ENCODE results near the gene IDS.

DNA sequence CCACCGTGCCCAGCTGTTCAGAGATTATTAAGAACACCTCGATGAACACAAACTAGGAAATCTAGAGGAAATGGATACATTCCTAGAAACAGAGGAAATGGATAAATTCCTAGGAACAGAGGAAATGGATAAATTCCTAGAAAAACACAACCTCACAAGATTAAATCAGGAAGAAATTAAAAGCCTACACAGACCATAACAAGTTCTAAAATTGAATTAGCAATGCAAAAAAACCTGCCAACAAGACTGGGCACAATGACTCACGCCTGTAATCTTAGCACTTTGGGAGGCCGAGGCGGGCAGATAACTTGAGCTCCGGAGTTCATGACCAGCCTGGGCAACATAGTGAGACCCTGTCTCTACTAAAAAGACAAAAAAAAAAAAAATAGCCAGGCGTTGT is 13.1 kb upstream of the IDS start:
- TF ChIP-seq, protein P1, sequence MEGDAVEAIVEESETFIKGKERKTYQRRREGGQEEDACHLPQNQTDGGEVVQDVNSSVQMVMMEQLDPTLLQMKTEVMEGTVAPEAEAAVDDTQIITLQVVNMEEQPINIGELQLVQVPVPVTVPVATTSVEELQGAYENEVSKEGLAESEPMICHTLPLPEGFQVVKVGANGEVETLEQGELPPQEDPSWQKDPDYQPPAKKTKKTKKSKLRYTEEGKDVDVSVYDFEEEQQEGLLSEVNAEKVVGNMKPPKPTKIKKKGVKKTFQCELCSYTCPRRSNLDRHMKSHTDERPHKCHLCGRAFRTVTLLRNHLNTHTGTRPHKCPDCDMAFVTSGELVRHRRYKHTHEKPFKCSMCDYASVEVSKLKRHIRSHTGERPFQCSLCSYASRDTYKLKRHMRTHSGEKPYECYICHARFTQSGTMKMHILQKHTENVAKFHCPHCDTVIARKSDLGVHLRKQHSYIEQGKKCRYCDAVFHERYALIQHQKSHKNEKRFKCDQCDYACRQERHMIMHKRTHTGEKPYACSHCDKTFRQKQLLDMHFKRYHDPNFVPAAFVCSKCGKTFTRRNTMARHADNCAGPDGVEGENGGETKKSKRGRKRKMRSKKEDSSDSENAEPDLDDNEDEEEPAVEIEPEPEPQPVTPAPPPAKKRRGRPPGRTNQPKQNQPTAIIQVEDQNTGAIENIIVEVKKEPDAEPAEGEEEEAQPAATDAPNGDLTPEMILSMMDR (IDR thresholded peaks at IDR 0.05), result no peak
- no peak for TF ChIP-seq NR2C2 (CRISPR knock-in tag; IDR thresholded peaks at IDR 0.05)
- no peak for TF ChIP-seq USF1 (CRISPR knock-in tag; IDR thresholded peaks at IDR 0.05)
- TF ChIP-seq OVOL2 (CRISPR knock-in tag; IDR thresholded peaks at IDR 0.05; ENCODE audit: borderline replicate concordance), result no peak
- no peak for TF ChIP-seq SMAD3 (CRISPR knock-in tag; IDR thresholded peaks at IDR 0.05; ENCODE audit: borderline replicate concordance)
- TF ChIP-seq, protein P2, sequence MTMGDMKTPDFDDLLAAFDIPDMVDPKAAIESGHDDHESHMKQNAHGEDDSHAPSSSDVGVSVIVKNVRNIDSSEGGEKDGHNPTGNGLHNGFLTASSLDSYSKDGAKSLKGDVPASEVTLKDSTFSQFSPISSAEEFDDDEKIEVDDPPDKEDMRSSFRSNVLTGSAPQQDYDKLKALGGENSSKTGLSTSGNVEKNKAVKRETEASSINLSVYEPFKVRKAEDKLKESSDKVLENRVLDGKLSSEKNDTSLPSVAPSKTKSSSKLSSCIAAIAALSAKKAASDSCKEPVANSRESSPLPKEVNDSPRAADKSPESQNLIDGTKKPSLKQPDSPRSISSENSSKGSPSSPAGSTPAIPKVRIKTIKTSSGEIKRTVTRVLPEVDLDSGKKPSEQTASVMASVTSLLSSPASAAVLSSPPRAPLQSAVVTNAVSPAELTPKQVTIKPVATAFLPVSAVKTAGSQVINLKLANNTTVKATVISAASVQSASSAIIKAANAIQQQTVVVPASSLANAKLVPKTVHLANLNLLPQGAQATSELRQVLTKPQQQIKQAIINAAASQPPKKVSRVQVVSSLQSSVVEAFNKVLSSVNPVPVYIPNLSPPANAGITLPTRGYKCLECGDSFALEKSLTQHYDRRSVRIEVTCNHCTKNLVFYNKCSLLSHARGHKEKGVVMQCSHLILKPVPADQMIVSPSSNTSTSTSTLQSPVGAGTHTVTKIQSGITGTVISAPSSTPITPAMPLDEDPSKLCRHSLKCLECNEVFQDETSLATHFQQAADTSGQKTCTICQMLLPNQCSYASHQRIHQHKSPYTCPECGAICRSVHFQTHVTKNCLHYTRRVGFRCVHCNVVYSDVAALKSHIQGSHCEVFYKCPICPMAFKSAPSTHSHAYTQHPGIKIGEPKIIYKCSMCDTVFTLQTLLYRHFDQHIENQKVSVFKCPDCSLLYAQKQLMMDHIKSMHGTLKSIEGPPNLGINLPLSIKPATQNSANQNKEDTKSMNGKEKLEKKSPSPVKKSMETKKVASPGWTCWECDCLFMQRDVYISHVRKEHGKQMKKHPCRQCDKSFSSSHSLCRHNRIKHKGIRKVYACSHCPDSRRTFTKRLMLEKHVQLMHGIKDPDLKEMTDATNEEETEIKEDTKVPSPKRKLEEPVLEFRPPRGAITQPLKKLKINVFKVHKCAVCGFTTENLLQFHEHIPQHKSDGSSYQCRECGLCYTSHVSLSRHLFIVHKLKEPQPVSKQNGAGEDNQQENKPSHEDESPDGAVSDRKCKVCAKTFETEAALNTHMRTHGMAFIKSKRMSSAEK (CRISPR knock-in tag; IDR thresholded peaks at IDR 0.05; ENCODE audit: borderline replicate concordance), result no peak
- TF ChIP-seq NFATC4 (CRISPR knock-in tag; IDR thresholded peaks at IDR 0.05), result no peak
- TF ChIP-seq MAX (CRISPR knock-in tag; IDR thresholded peaks at IDR 0.05), result no peak
- no peak for TF ChIP-seq SP1 (CRISPR knock-in tag; conservative IDR thresholded peaks at IDR 0.05)
- TF ChIP-seq, protein P3, sequence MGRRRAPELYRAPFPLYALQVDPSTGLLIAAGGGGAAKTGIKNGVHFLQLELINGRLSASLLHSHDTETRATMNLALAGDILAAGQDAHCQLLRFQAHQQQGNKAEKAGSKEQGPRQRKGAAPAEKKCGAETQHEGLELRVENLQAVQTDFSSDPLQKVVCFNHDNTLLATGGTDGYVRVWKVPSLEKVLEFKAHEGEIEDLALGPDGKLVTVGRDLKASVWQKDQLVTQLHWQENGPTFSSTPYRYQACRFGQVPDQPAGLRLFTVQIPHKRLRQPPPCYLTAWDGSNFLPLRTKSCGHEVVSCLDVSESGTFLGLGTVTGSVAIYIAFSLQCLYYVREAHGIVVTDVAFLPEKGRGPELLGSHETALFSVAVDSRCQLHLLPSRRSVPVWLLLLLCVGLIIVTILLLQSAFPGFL (CRISPR knock-in tag; IDR thresholded peaks at IDR 0.05; ENCODE audit: borderline replicate concordance), result no peak
- no peak for TF ChIP-seq ZNF396 (CRISPR knock-in tag; IDR thresholded peaks at IDR 0.05; ENCODE audit: borderline replicate concordance)
- TF ChIP-seq FOXJ3 (CRISPR knock-in tag; IDR thresholded peaks at IDR 0.05; ENCODE audit: borderline replicate concordance), result no peak
- TF ChIP-seq ZNF281 (CRISPR knock-in tag; IDR thresholded peaks at IDR 0.05), result no peak
- TF ChIP-seq MXD4 (CRISPR knock-in tag; IDR thresholded peaks at IDR 0.05; ENCODE audit: borderline replicate concordance), result no peak
